CD4-positive, alpha-beta memory T cell (primary cell): ENCODE results near the gene RNF115. TPM values are rescaled to one million over a fixed set of nuclear protein-coding genes. Genes with fewer than 3 reads are reported as not detected.

Experiments used
- CTCF ChIA-PET: fragments of 350-600 bp; sonication (Branson Sonifier 250); formaldehyde crosslinking; loops from one replicate; lab custom pipeline; 2021; ENCODE audit warnings: inconsistent platforms; ENCODE audit not compliant: partially characterized antibody; lab: Charles Lee
- POLR2A ChIA-PET: fragments of 350-600 bp; sonication (Branson Sonifier 250); formaldehyde crosslinking; loops from one replicate; lab custom pipeline; 2021; ENCODE audit not compliant: partially characterized antibody; lab: Charles Lee
- DNase-seq, 5 donors: peaks; one replicate each; pipeline versions ENCODE4 v3.0.0 to v3.0.0-alpha.2; 2020 to 2022; ENCODE audit warnings: mixed read lengths in 1 of 5
- H3K27ac ChIP-seq: one replicate; pipeline ENCODE4 v1.7.0; 2013; ENCODE audit warnings: low read depth, low read length
- H3K27me3 ChIP-seq: 2 replicates; pipeline ENCODE4 v1.7.0; 2013; ENCODE audit warnings: mild to moderate bottlenecking, low read length, moderate library complexity; ENCODE audit not compliant: insufficient read depth
- H3K36me3 ChIP-seq: 2 replicates; pipeline ENCODE4 v1.7.0; 2013; ENCODE audit warnings: mild to moderate bottlenecking, low read length, moderate library complexity; ENCODE audit not compliant: insufficient read depth
- H3K4me1 ChIP-seq: 2 replicates; pipeline ENCODE4 v1.7.0; 2013; ENCODE audit warnings: mild to moderate bottlenecking, low read length, moderate library complexity; ENCODE audit not compliant: insufficient read depth
- H3K4me3 ChIP-seq, 2 donors: one replicate each; pipeline ENCODE4 v1.7.0; 2013; ENCODE audit warnings: low read length in 2 of 2, mild to moderate bottlenecking in 1 of 2
- H3K9me3 ChIP-seq, 2 donors: one replicate each; pipeline ENCODE4 v1.7.0; 2013; ENCODE audit warnings: low read length in 2 of 2, control low read depth in 1 of 2; ENCODE audit not compliant: control insufficient read depth in 1 of 2
- H3K27ac Mint-ChIP-seq, 7 donors: one replicate each; pipeline ENCODE4 v1.8.0; 2020 to 2021; ENCODE audit warnings: mixed read lengths in 7 of 7, mild to moderate bottlenecking in 6 of 7, inconsistent platforms in 3 of 7, moderate library complexity in 3 of 7
- H3K27me3 Mint-ChIP-seq, 2 donors: one replicate each; pipeline ENCODE4 v1.8.0; 2020 to 2021; ENCODE audit warnings: mixed read lengths in 2 of 2
- H3K36me3 Mint-ChIP-seq, 2 donors: one replicate each; pipeline ENCODE4 v1.8.0; 2020 to 2021; ENCODE audit warnings: mixed read lengths in 2 of 2, inconsistent platforms in 1 of 2, mild to moderate bottlenecking in 1 of 2
- H3K4me1 Mint-ChIP-seq, 4 donors: one replicate each; pipeline ENCODE4 v1.8.0; 2020 to 2021; ENCODE audit warnings: mixed read lengths in 4 of 4, mild to moderate bottlenecking in 1 of 4
- H3K4me3 Mint-ChIP-seq, 8 donors: one replicate each; pipeline ENCODE4 v1.8.0; 2020 to 2021; ENCODE audit warnings: mixed read lengths in 8 of 8, mild to moderate bottlenecking in 7 of 8, moderate library complexity in 6 of 8, inconsistent platforms in 3 of 8
- H3K9me3 Mint-ChIP-seq, 8 donors: one replicate each; pipeline ENCODE4 v1.8.0; 2020 to 2021; ENCODE audit warnings: mixed read lengths in 8 of 8, mild to moderate bottlenecking in 5 of 8, inconsistent platforms in 3 of 8, moderate library complexity in 1 of 8
- intact Hi-C: fragments of 100-400 bp; cut with micrococcal nuclease; formaldehyde crosslinking; loops from one replicate; pipeline ENCODE4 v1.15.1; 2023
- polyA plus RNA-seq, 2 donors: library from polyadenylated mRNA; unstranded; fragments of 300-500 nt; fragmentation: Illumina TruSeq; gene quantifications; one replicate each; pipeline ENCODE4 v1.2.3, GENCODE V29; 2021
- total RNA-seq, 2 experiments: library from RNA; stranded (reverse); gene quantifications; one replicate each; pipeline ENCODE4 v1.2.3, GENCODE V29; 2021

The RNF115 gene
- total and polyA plus RNA-seq, 4 experiments from 2014 or later: 3.3 to 15.3 (median 11.4) TPM

- ChIA-PET POLR2A (no interaction called here), CTCF (no interaction called here)
- Histone ChIP-seq H3K4me3 (no peak overlapping the region), H3K9me3 (no peaks in the 10 kb centered on the region), H3K4me1 (no peaks in the 10 kb centered on the region), H3K27me3 (no peaks in the 10 kb centered on the region), H3K36me3 (no peaks in the 10 kb centered on the region), H3K27ac (no peak overlapping the region)
- no peak overlapping the region for H3K4me3 Mint-ChIP-seq
- no peak overlapping the region for H3K27ac Mint-ChIP-seq
- no peaks in the 10 kb centered on the region for H3K36me3 Mint-ChIP-seq
- no peak for DNase-seq
- H3K27me3 Mint-ChIP-seq: peaks cover 0 to 1% of the 10 kb centered on the region in 2 donors
- intact Hi-C loops: no loop called here
- peaks cover 0 to 2% (median 0%) of the 10 kb centered on the region in 8 donors for H3K9me3 Mint-ChIP-seq
- peaks cover 0 to 9% (median 5%) of the 10 kb centered on the region in 4 donors for H3K4me1 Mint-ChIP-seq
Measured at GRCh38 chr1:145714524-145715111, 109.3 kb downstream of the RNF115 start.

- no peaks in the 10 kb centered on the region for H3K4me1 ChIP-seq
- intact Hi-C loops: no loop called here
- H3K9me3 Mint-ChIP-seq: peaks cover 0 to 2% (median 0%) of the 10 kb centered on the region in 8 donors
- no peak for DNase-seq
- CTCF ChIA-PET: no interaction called here
- H3K27me3 Mint-ChIP-seq: peaks cover 0 to 1% of the 10 kb centered on the region in 2 donors
- peak overlapping the region in 1 of 7 donors; percentile 70 for H3K27ac Mint-ChIP-seq
- H3K9me3 ChIP-seq: no peaks in the 10 kb centered on the region
- H3K4me3 ChIP-seq: no peak overlapping the region
- H3K36me3 Mint-ChIP-seq: no peaks in the 10 kb centered on the region
- POLR2A ChIA-PET: no interaction called here
- no peaks in the 10 kb centered on the region for H3K27me3 ChIP-seq
- H3K27ac ChIP-seq: no peak overlapping the region
- H3K4me3 Mint-ChIP-seq: no peak overlapping the region
- H3K36me3 ChIP-seq: no peaks in the 10 kb centered on the region
- H3K4me1 Mint-ChIP-seq: no peaks in the 10 kb centered on the region
Measured at GRCh38 chr1:145711213-145711651, 112.7 kb downstream of the RNF115 start.

GRCh38 chr1:145710291-145711027 lies 113.4 kb downstream of the RNF115 start:
- no peak overlapping the region for H3K27ac ChIP-seq
- no peak overlapping the region for H3K27ac Mint-ChIP-seq
- H3K27me3 Mint-ChIP-seq: peaks cover 0 to 1% of the 10 kb centered on the region in 2 donors
- no peak overlapping the region for H3K4me3 Mint-ChIP-seq
- H3K9me3 ChIP-seq: no peaks in the 10 kb centered on the region
- H3K4me1 ChIP-seq: no peaks in the 10 kb centered on the region
- CTCF ChIA-PET: interaction anchor here (1.4 kb wide), 1 partner anchor 10 kb away, joined by 15 read pairs; no protein-coding TSS in a partner anchor
- no peaks in the 10 kb centered on the region for H3K36me3 Mint-ChIP-seq
- intact Hi-C loops: no loop called here
- no peaks in the 10 kb centered on the region for H3K4me1 Mint-ChIP-seq
- no peak overlapping the region for H3K4me3 ChIP-seq
- H3K9me3 Mint-ChIP-seq: peaks cover 0 to 2% (median 0%) of the 10 kb centered on the region in 8 donors
- POLR2A ChIA-PET: no interaction called here
- no peaks in the 10 kb centered on the region for H3K36me3 ChIP-seq
- no peaks in the 10 kb centered on the region for H3K27me3 ChIP-seq
- no peak for DNase-seq

GRCh38 chr1:145708063-145708462 lies 115.8 kb downstream of the RNF115 start:
- no peaks in the 10 kb centered on the region for H3K36me3 ChIP-seq
- Mint-ChIP-seq H3K9me3 (peaks cover 0 to 2% (median 0%) of the 10 kb centered on the region in 8 donors), H3K4me3 (no peak overlapping the region), H3K4me1 (no peaks in the 10 kb centered on the region), H3K27ac (peak overlapping the region in 1 of 7 donors; percentile 52), H3K36me3 (no peaks in the 10 kb centered on the region), H3K27me3 (peaks cover 0 to 1% of the 10 kb centered on the region in 2 donors)
- no peak overlapping the region for H3K4me3 ChIP-seq
- no peaks in the 10 kb centered on the region for H3K4me1 ChIP-seq
- no peaks in the 10 kb centered on the region for H3K27me3 ChIP-seq
- H3K27ac ChIP-seq: no peak overlapping the region
- POLR2A ChIA-PET: no interaction called here
- H3K9me3 ChIP-seq: no peaks in the 10 kb centered on the region
- CTCF ChIA-PET: no interaction called here
- intact Hi-C loops: no loop called here
- DNase-seq: no peak

GRCh38 chr1:145707183-145707867 lies 116.6 kb downstream of the RNF115 start, which contains the start of gene PDZK1:
PDZK1 (minus strand) TSS chr1:145707368; CDS start chr1:145688021, 19,347 bp downstream.
- Histone ChIP-seq H3K27ac (no peak within 1 kb of the TSS), H3K4me3 (no peak within 1 kb of the TSS), H3K9me3 (no peaks in the 10 kb centered on the region), H3K27me3 (no peaks in the 10 kb centered on the region), H3K36me3 (no peaks in the 10 kb centered on the region), H3K4me1 (no peaks in the 10 kb centered on the region)
- Mint-ChIP-seq H3K4me1 (no peaks in the 10 kb centered on the region), H3K9me3 (peaks cover 0 to 2% (median 0%) of the 10 kb centered on the region in 8 donors), H3K36me3 (no peaks in the 10 kb centered on the region), H3K4me3 (no peak within 1 kb of the TSS), H3K27ac (no peak within 1 kb of the TSS), H3K27me3 (peaks cover 0 to 1% of the 10 kb centered on the region in 2 donors)
- CTCF ChIA-PET: interaction anchor here (0.5 to 1.0 kb wide), 2 partner anchors 14 to 15 kb away, joined by 3 read pairs; no protein-coding TSS in a partner anchor
- intact Hi-C loops: no loop called here
- DNase-seq: no peak
- POLR2A ChIA-PET: no interaction called here

- POLR2A ChIA-PET: no interaction called here
- intact Hi-C loops: no loop called here
- no peaks in the 10 kb centered on the region for H3K4me1 ChIP-seq
- no peak for DNase-seq
- no peaks in the 10 kb centered on the region for H3K36me3 ChIP-seq
- no peak overlapping the region for H3K27ac Mint-ChIP-seq
- H3K9me3 Mint-ChIP-seq: peaks cover 0 to 2% (median 0%) of the 10 kb centered on the region in 8 donors
- H3K27ac ChIP-seq: no peak overlapping the region
- peaks cover 0 to 1% of the 10 kb centered on the region in 2 donors for H3K27me3 Mint-ChIP-seq
- no peaks in the 10 kb centered on the region for H3K36me3 Mint-ChIP-seq
- CTCF ChIA-PET: no interaction called here
- H3K9me3 ChIP-seq: no peaks in the 10 kb centered on the region
- no peaks in the 10 kb centered on the region for H3K4me1 Mint-ChIP-seq
- H3K27me3 ChIP-seq: no peaks in the 10 kb centered on the region
- H3K4me3 Mint-ChIP-seq: no peak overlapping the region
- H3K4me3 ChIP-seq: no peak overlapping the region
Measured at GRCh38 chr1:145706086-145706664, 117.7 kb downstream of the RNF115 start.
